ENCODE results near the gene SNUPN.

DNA sequence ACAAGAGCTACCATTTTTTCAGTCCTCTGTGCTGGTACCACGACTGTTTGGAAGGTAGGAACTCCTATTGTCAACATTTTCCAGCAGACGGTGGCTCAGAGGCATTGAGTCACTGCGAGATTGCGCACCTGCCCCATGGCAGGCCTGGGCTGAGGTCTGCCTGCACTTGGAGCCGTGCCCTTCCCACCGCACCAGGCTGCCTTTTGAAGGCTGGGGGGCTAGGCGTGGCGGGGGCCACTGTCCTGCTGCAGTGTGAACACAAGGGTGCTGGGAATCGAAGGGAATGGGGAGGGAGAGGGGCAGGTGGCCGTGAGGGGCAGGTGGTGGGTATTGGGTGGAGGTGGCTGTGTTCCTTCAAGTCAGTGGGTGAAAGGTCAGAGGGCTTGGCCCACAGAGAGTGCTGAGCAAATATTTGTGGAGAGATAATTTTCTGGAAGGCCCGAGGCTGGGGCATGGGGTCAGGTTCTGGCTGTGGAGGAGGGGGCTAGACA is 38.5 kb upstream of the SNUPN start:
- TF ChIP-seq, protein P1, sequence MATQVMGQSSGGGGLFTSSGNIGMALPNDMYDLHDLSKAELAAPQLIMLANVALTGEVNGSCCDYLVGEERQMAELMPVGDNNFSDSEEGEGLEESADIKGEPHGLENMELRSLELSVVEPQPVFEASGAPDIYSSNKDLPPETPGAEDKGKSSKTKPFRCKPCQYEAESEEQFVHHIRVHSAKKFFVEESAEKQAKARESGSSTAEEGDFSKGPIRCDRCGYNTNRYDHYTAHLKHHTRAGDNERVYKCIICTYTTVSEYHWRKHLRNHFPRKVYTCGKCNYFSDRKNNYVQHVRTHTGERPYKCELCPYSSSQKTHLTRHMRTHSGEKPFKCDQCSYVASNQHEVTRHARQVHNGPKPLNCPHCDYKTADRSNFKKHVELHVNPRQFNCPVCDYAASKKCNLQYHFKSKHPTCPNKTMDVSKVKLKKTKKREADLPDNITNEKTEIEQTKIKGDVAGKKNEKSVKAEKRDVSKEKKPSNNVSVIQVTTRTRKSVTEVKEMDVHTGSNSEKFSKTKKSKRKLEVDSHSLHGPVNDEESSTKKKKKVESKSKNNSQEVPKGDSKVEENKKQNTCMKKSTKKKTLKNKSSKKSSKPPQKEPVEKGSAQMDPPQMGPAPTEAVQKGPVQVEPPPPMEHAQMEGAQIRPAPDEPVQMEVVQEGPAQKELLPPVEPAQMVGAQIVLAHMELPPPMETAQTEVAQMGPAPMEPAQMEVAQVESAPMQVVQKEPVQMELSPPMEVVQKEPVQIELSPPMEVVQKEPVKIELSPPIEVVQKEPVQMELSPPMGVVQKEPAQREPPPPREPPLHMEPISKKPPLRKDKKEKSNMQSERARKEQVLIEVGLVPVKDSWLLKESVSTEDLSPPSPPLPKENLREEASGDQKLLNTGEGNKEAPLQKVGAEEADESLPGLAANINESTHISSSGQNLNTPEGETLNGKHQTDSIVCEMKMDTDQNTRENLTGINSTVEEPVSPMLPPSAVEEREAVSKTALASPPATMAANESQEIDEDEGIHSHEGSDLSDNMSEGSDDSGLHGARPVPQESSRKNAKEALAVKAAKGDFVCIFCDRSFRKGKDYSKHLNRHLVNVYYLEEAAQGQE (IDR thresholded peaks at IDR 0.05; ENCODE audit: low read depth, low read length), result no peak
- TF ChIP-seq GABPA (IDR thresholded peaks at IDR 0.05; ENCODE audit: low read depth), result no peak
- TF ChIP-seq EP300 (IDR thresholded peaks at IDR 0.05; ENCODE audit: borderline replicate concordance in 1 of 2, low read depth in 1 of 2, low read length in 1 of 2), result no peak
- TF ChIP-seq, protein P2, sequence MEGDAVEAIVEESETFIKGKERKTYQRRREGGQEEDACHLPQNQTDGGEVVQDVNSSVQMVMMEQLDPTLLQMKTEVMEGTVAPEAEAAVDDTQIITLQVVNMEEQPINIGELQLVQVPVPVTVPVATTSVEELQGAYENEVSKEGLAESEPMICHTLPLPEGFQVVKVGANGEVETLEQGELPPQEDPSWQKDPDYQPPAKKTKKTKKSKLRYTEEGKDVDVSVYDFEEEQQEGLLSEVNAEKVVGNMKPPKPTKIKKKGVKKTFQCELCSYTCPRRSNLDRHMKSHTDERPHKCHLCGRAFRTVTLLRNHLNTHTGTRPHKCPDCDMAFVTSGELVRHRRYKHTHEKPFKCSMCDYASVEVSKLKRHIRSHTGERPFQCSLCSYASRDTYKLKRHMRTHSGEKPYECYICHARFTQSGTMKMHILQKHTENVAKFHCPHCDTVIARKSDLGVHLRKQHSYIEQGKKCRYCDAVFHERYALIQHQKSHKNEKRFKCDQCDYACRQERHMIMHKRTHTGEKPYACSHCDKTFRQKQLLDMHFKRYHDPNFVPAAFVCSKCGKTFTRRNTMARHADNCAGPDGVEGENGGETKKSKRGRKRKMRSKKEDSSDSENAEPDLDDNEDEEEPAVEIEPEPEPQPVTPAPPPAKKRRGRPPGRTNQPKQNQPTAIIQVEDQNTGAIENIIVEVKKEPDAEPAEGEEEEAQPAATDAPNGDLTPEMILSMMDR (IDR thresholded peaks at IDR 0.05), result no peak
- no peak for TF ChIP-seq SMC3 (IDR thresholded peaks at IDR 0.05; ENCODE audit: low read depth, low read length)
- TF ChIP-seq, protein P3, sequence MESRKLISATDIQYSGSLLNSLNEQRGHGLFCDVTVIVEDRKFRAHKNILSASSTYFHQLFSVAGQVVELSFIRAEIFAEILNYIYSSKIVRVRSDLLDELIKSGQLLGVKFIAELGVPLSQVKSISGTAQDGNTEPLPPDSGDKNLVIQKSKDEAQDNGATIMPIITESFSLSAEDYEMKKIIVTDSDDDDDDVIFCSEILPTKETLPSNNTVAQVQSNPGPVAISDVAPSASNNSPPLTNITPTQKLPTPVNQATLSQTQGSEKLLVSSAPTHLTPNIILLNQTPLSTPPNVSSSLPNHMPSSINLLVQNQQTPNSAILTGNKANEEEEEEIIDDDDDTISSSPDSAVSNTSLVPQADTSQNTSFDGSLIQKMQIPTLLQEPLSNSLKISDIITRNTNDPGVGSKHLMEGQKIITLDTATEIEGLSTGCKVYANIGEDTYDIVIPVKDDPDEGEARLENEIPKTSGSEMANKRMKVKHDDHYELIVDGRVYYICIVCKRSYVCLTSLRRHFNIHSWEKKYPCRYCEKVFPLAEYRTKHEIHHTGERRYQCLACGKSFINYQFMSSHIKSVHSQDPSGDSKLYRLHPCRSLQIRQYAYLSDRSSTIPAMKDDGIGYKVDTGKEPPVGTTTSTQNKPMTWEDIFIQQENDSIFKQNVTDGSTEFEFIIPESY (IDR thresholded peaks at IDR 0.05; ENCODE audit: borderline replicate concordance, low read depth), result no peak
- no peak for TF ChIP-seq TAF1 (IDR thresholded peaks at IDR 0.05; ENCODE audit: borderline replicate concordance, low read depth, low read length)
- TF ChIP-seq ELF1 (IDR thresholded peaks at IDR 0.05), result no peak
- TF ChIP-seq JUND (IDR thresholded peaks at IDR 0.05), result no peak
- no peak for TF ChIP-seq POLR2AphosphoS5 (IDR thresholded peaks at IDR 0.05; ENCODE audit: low read depth, low read length)
- TF ChIP-seq, protein P4, sequence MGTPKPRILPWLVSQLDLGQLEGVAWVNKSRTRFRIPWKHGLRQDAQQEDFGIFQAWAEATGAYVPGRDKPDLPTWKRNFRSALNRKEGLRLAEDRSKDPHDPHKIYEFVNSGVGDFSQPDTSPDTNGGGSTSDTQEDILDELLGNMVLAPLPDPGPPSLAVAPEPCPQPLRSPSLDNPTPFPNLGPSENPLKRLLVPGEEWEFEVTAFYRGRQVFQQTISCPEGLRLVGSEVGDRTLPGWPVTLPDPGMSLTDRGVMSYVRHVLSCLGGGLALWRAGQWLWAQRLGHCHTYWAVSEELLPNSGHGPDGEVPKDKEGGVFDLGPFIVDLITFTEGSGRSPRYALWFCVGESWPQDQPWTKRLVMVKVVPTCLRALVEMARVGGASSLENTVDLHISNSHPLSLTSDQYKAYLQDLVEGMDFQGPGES (IDR thresholded peaks at IDR 0.05; ENCODE audit: low read depth, low read length), result no peak
- no peak for TF ChIP-seq EZH2phosphoT487 (IDR thresholded peaks at IDR 0.05; ENCODE audit: borderline replicate concordance, low read depth)
- TF ChIP-seq SIN3A (IDR thresholded peaks at IDR 0.05; ENCODE audit: borderline replicate concordance, low read depth, low read length), result no peak

All from SK-N-SH (cell line).